HK-2 (cell line): Measurements from ENCODE around the gene SEC11C.

Source experiments
- DNase-seq: peaks from one replicate; pipeline ENCODE4 v3.0.0-alpha.2; 2018; ENCODE audit not compliant: unreplicated experiment

The SEC11C gene

GRCh38 chr18:59144483-59144882, 4.8 kb downstream of the SEC11C start:
- DNase-seq = no peak

- no peak for DNase-seq
These were observed 5.4 kb downstream of the SEC11C start for GRCh38 chr18:59145055-59145454.

DNA sequence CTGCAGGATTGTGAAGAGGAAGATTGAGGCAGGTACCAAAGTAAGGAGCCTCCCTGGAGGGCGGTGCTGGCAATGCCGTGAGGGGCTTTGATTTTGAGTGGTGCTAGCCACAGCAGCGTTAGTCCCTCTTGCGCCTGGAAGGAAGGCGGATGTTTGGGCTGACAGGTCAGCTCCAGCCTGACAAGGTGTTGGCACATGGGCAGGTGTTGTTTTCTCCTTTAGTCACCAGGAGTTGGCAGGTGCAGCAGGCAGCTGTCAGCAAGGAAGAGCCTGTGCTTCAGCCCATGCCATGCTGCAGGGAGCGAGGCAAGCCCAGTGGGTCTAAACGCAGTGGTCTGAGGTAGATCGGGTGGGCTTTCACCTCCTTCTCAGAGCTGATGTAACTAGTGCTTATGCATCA, 8.5 kb downstream of the SEC11C start:
- DNase-seq = no peak

- no peak for DNase-seq
These were observed 9.3 kb downstream of the SEC11C start for GRCh38 chr18:59149007-59149406.

DNA sequence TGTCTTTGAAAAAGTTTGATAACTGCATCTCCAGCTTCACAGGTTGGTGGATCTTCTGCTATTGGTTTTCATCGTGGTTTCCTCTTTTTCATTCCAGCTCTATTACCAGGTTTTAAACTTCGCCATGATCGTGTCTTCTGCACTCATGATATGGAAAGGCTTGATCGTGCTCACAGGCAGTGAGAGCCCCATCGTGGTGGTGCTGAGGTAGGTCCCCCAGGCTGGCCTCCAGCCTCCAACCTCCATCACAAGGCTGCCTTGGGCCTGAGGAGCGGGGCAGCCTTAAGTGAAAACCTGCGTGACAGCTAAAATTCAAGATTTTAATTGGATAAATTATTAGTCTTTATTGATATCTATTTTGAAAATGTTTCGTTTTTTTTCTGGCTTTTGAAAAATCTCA, 9.7 kb downstream of the SEC11C start:
- DNase-seq = no peak

DNA sequence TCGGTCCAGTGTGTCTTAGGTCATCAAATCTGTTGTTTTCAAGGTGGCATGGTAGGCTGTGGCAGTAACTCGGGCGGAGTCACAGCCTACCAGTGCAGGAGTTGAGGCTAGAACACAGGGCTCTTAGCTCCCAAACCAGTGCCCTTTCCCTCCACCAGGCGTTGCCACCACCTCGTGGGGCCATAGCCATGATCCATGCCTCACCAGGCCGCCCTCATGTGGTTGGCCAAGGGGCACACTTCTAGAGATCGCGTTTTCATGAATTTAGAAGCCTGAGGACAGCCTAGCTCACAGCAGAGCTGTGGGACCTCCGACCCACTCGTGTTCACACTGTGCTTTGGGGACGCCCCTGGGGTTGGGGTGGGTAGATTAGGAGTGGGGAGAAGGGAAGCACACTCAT, 10.6 kb downstream of the SEC11C start:
- no peak for DNase-seq

DNA sequence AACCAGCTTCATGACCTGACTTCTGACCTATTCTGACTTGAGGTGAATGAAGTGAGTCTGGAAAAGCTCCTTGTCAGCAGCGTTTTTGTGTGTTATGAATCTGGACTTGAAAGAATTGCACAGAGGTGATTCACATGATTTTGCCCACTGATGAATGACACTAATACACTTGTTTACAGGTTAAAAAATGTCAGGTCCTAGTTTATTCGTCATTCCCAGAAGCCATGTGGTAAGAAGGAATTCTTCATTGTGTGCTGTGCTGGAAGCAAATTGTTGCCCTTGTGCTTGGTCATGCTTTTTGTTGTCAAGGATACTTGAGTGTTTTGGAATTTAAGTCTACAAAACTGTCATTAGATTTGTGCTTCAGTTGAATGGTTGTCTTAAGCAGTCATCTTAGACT, 15.5 kb downstream of the SEC11C start:
- DNase-seq = no peak

GRCh38 chr18:59156316-59156715, 16.6 kb downstream of the SEC11C start:
- DNase-seq = no peak

DNA sequence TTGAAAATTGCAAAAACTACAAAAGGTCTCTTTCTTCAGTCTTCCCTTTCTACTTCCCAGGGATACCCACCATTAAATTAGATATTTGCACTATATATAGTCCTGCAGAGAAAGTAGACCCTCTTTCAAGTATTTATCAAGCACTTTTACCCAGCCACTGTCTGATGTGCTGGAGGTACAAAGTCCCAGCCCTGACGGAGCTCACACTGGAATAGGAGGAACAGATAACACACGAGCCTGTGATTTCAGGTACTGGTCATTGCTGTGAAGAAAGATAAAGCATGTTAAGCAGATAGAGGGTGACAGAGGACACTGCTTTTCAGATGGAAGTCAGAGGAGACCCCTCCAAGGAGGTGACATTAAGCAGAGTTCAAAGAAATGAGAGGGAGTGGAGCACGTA, 19.6 kb downstream of the SEC11C start:
- DNase-seq = no peak

DNA sequence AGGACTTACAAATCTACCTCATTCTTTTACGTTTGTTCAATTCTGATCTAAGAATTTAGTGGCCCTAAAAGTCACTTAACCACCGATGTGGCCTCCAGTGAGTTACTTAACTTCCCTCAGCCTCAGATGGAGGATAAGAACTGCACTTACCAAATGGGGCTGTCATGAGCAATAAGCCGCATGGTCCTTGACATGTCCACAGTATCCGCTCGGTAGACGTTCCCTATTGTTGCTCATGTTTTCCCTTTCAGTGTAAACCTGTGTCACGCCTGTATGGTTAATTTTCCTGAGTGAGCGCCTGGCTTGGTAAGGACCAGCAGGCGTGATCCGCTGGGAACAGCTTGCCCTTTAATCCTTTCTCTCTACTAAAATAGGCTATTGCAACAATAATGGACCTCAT, 20.3 kb downstream of the SEC11C start:
- no peak for DNase-seq

- DNase-seq = no peak
These were observed 33.1 kb downstream of the SEC11C start for GRCh38 chr18:59172664-59173249.

DNA sequence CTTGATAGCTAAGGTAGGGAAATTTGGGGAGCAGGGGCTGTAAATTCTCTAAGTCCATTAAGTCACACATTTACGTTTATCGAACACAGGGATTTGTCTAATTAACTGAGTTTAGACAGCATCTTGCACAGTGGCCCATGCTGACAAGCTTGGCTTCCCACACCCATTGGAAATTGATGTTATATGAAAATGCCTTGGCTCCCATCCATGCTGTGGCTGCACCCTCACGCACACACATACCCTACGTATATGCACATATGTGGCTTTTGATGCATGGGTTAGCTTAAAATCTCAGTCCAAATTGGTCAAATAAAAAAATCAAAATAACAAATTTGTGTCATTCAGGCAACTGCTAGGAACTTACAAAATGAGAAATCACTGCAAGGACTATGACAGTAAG, 37.8 kb downstream of the SEC11C start:
- DNase-seq = no peak

GRCh38 chr18:59180150-59180845, 40.6 kb downstream of the SEC11C start:
- DNase-seq = no peak

DNA sequence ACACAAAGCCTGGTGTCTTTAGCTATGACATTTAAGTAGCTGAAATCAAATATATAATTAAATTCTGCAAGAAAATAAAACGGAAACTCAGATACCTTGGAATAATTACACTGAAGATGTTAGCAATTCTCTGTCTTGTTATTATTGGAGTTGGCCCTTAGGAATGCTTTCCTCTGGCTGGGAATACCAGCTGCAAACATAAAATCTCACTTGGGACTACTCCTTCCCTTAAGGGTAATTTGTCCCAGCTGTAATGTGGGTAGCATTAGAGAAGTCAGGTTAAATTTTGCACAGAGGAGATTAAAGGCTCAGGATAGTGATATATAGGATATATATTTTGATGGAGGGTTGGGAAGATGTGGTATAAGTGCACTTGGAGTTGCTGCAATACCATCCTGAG, 43.0 kb downstream of the SEC11C start:
- DNase-seq = no peak

GRCh38 chr18:59189008-59189407, 49.3 kb downstream of the SEC11C start:
- DNase-seq = no peak

GRCh38 chr18:59189746-59190145, 50.1 kb downstream of the SEC11C start:
- no peak for DNase-seq

- no peak for DNase-seq
These were observed 56.6 kb downstream of the SEC11C start for GRCh38 chr18:59196161-59196725.

- DNase-seq = no peak
These were observed 58.0 kb downstream of the SEC11C start for GRCh38 chr18:59197636-59198035.

GRCh38 chr18:59198215-59198614, 58.5 kb downstream of the SEC11C start:
- DNase-seq = no peak

- DNase-seq = no peak
These were observed 61.1 kb downstream of the SEC11C start for GRCh38 chr18:59200787-59201186.

DNA sequence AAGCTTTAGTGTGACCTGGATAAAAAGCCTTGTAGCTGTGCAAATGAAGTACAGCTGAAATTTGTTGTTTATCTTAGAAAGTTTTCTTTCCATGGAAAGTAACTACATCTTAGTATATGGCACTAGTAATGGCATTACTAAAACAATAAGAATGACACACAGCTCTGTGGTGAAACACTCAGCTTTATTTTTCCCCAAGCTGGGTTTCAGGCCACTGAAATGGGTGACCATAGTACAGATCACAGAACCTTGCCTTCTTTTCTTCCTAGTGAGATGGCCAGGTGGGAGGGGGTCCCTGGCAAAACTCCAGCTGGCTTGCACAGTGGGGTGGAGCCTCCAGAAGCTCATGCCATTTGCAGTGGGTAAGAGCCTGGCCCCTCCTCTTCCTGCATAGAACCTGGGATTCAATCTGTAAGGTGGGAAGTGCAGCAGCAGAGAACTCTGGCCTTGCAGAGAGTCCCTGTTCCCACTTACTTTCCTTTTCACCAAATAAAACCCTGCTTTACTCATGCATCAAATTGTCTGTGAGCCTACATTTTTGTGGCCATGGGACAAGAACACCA, 62.7 kb downstream of the SEC11C start:
- DNase-seq = no peak

GRCh38 chr18:59207506-59207905, 67.8 kb downstream of the SEC11C start:
- DNase-seq = no peak
